HepG2 (cell line): ENCODE measurements around the gene EPB41L5. TPM values are rescaled to one million over a fixed set of nuclear protein-coding genes. Genes with fewer than 3 reads are reported as not detected.

ENCODE experiments used
- ATAC-seq: fragments of 200-7000 bp; cut with Tn5 transposase; 3 replicates; pipeline ENCODE4 v1.9.1; 2020; ENCODE audit warnings: mild to moderate bottlenecking, moderate library complexity
- BruUV-seq: library from RNA; stranded (reverse); fragments of 400-500 nt; replicated peaks from 2 replicates; lab custom pipeline; 2021; lab: Mats Ljungman, UMichigan
- CTCF ChIA-PET: fragments of 300-600 bp; formaldehyde crosslinking; extraction: SDS; loops from one replicate; lab custom pipeline; 2021; ENCODE audit warnings: low total read pairs, inconsistent platforms, low intra/inter-chr PET ratio; lab: Yijun Ruan, JAX
- POLR2A ChIA-PET: fragments of 350-600 bp; sonication (Branson Sonifier 250); formaldehyde crosslinking; loops from one replicate; lab custom pipeline; 2020; ENCODE audit warnings: antibody characterized with exemption, inconsistent platforms; lab: Yijun Ruan, JAX
- DNase-seq: peaks from one replicate; pipeline ENCODE4 v3.0.0-alpha.2; 2015; ENCODE audit warnings: low spot score
- FAIRE-seq: peaks from 3 replicates; lab custom pipeline; 2011; peaks lifted over from hg19 to GRCh38; lab: Jason Lieb, UNC
- H2AFZ ChIP-seq: one replicate; pipeline ENCODE4 v1.6.1; 2011; ENCODE audit warnings: low read length, inconsistent platforms
- H3K27ac ChIP-seq: fragments of 300-600 bp; 3 replicates; pipeline ENCODE4 v1.8.0; 2011; ENCODE audit warnings: mixed run types, mild to moderate bottlenecking, mixed read lengths, low read length, inconsistent platforms; ENCODE audit not compliant: insufficient read depth; ENCODE audit errors: extremely low read length
- H3K27me3 ChIP-seq, 2 experiments: fragments of 200-600 bp in 1 of 2; 2 replicates in 1 of 2; 3 replicates in 1 of 2; pipeline versions ENCODE4 v1.6.0 to v1.8.0; 2011; ENCODE audit warnings: low read length in 2 of 2, mild to moderate bottlenecking in 2 of 2, moderate library complexity in 2 of 2, inconsistent platforms in 1 of 2; ENCODE audit not compliant: insufficient read depth in 2 of 2, control insufficient read depth in 1 of 2
- H3K36me3 ChIP-seq, 2 experiments: fragments of 200-600 bp in 1 of 2; replicated peaks in 1 of 2; 2 replicates in 1 of 2; 3 replicates in 1 of 2; pipeline versions ENCODE4 v1.5.1 to v1.8.0; 2011; ENCODE audit warnings: low read length in 2 of 2, inconsistent platforms in 1 of 2; ENCODE audit not compliant: insufficient read depth in 2 of 2, control insufficient read depth in 1 of 2
- H3K4me1 ChIP-seq: 2 replicates; pipeline ENCODE4 v1.5.1; 2012; ENCODE audit warnings: low read length, inconsistent platforms; ENCODE audit not compliant: insufficient read depth
- H3K4me2 ChIP-seq: 2 replicates; pipeline ENCODE4 v1.6.0; 2011; ENCODE audit warnings: low read depth, low read length, inconsistent platforms
- H3K4me3 ChIP-seq, 3 experiments: fragments of 200-600 bp in 1 of 3; sonication (generic), shearing (Covaris generic) in 1 of 3; replicated peaks in 1 of 3; 2 replicates each; pipeline ENCODE4 v1.5.1; 2011 to 2016; ENCODE audit warnings: low read length in 3 of 3, inconsistent platforms in 2 of 3, low read depth in 2 of 3, mild to moderate bottlenecking in 2 of 3, control low read depth in 1 of 3, mixed read lengths in 1 of 3; ENCODE audit not compliant: insufficient read depth in 1 of 3
- H3K79me2 ChIP-seq: one replicate; pipeline ENCODE4 v1.6.1; 2011; ENCODE audit warnings: low read length, inconsistent platforms; ENCODE audit not compliant: insufficient read depth
- H3K9ac ChIP-seq: 2 replicates; pipeline ENCODE4 v1.6.0; 2011; ENCODE audit warnings: mild to moderate bottlenecking, low read depth, low read length, inconsistent platforms; ENCODE audit not compliant: insufficient read depth
- H3K9me3 ChIP-seq: 2 replicates; pipeline ENCODE4 v1.5.1; 2012; ENCODE audit warnings: mild to moderate bottlenecking, low read length
- H4K20me1 ChIP-seq: 2 replicates; pipeline ENCODE4 v1.6.0; 2011; ENCODE audit warnings: inconsistent platforms, mild to moderate bottlenecking, low read length, moderate library complexity; ENCODE audit not compliant: insufficient read depth
- DDIT3 ChIP-seq: sonication (generic); formaldehyde crosslinking; IDR thresholded peaks from 2 replicates; pipeline ENCODE4 v1.4.0; 2020; ENCODE audit warnings: mild to moderate bottlenecking, missing genetic modification reagents
- GATAD2A ChIP-seq: IDR thresholded peaks from 2 replicates; pipeline ENCODE4 v1.6.1; 2016
- GMEB1 ChIP-seq: sonication (generic); formaldehyde crosslinking; IDR thresholded peaks from 2 replicates; pipeline ENCODE4 v1.5.1; 2020; ENCODE audit warnings: missing genetic modification reagents, mild to moderate bottlenecking, borderline replicate concordance
- MXD1 ChIP-seq: sonication (generic); formaldehyde crosslinking; IDR thresholded peaks from 2 replicates; pipeline ENCODE4 v1.4.0; 2020; ENCODE audit warnings: mild to moderate bottlenecking, missing genetic modification reagents
- NFKB2 ChIP-seq: sonication (generic); formaldehyde crosslinking; IDR thresholded peaks from 2 replicates; pipeline ENCODE4 v1.4.0; 2020; ENCODE audit warnings: missing genetic modification reagents, borderline replicate concordance
- PRPF4 ChIP-seq: fragments of 200-400 bp; formaldehyde crosslinking; IDR thresholded peaks from 2 replicates; pipeline ENCODE4 v1.6.1; 2016; ENCODE audit warnings: low read length, low read depth; ENCODE audit not compliant: poor library complexity, severe bottlenecking
- SP2 ChIP-seq: sonication (generic); formaldehyde crosslinking; IDR thresholded peaks from 2 replicates; pipeline ENCODE4 v1.5.1; 2020; ENCODE audit warnings: mild to moderate bottlenecking, missing genetic modification reagents
- TP53 ChIP-seq: sonication (generic); formaldehyde crosslinking; conservative IDR thresholded peaks from 2 replicates; pipeline ENCODE4 v1.4.0; 2020; ENCODE audit warnings: missing genetic modification reagents
- YEATS2 ChIP-seq: sonication (generic); formaldehyde crosslinking; IDR thresholded peaks from 2 replicates; pipeline ENCODE4 v1.4.0; 2020; ENCODE audit warnings: missing genetic modification reagents, borderline replicate concordance
- ZKSCAN1 ChIP-seq: fragments of 150-350 bp; IDR thresholded peaks from 2 replicates; pipeline ENCODE4 v1.6.1; 2014; ENCODE audit warnings: low read length
- ZMAT3 ChIP-seq: sonication (generic); formaldehyde crosslinking; conservative IDR thresholded peaks from 2 replicates; pipeline ENCODE4 v1.7.0; 2021; ENCODE audit warnings: missing genetic modification reagents
- ZNF326 ChIP-seq: sonication (generic); formaldehyde crosslinking; IDR thresholded peaks from 2 replicates; pipeline ENCODE4 v1.4.0; 2020; ENCODE audit warnings: missing genetic modification reagents, borderline replicate concordance
- ZNF605 ChIP-seq: sonication (generic); formaldehyde crosslinking; IDR thresholded peaks from 2 replicates; pipeline ENCODE4 v1.8.0; 2022; ENCODE audit warnings: mild to moderate bottlenecking, missing genetic modification reagents
- ZSCAN9 ChIP-seq: IDR thresholded peaks from 2 replicates; pipeline ENCODE4 v1.6.1; 2016; ENCODE audit warnings: borderline replicate concordance
- WGBS: methylation state at CpG from one replicate; pipeline ENCODE4 v1.1.6; 2017; ENCODE audit warnings: low lambda C conversion rate; 5-methylcytosine and 5-hydroxymethylcytosine counted together
- in situ Hi-C: cut with HindIII; loops from 2 replicates; pipeline ENCODE4 v1.10.0; 2017; ENCODE audit warnings: low pct_unique_long_range_greater_than_20kb; ENCODE audit not compliant: extremely low pct_ligation_motif_present
- intact Hi-C: fragments of 100-400 bp; cut with micrococcal nuclease; formaldehyde crosslinking; loops from one replicate; pipeline ENCODE4 v1.10.0; 2022; ENCODE audit not compliant: unreplicated experiment
- polyA plus RNA-seq, 8 experiments: library from polyadenylated mRNA; depleted of rRNA in 3 of 8; stranded (reverse) in 7 of 8; unstranded in 1 of 8; fragments of >200 nt; fragmentation: Illumina TruSeq in 4 of 8; extraction: Trizol in 4 of 8; gene quantifications; 2 replicates each; pipeline versions ENCODE4 v1.2.1 to v1.2.3, GENCODE V29; 2011 to 2016; ENCODE audit warnings: low read depth in 4 of 8, missing spikeins in 1 of 8, mixed read lengths in 1 of 8; ENCODE audit not compliant: insufficient read depth in 1 of 8
- total RNA-seq, 5 experiments: library from RNA; depleted of rRNA; stranded (reverse); fragments of >200 nt; fragmentation: Illumina TruSeq; extraction: Trizol; gene quantifications; 2 replicates each; pipeline ENCODE4 v1.2.3, GENCODE V29; 2016; ENCODE audit warnings: low read depth in 1 of 5

The EPB41L5 gene
- total and polyA plus RNA-seq, 2 of the 13 experiments (the other 11 are each of a cell fraction or from before 2014, with no cell fraction given): 40.5 to 47.5 TPM

- Histone ChIP-seq H3K36me3 (peaks cover 0 to 13% of the 10 kb centered on the region in 2 experiments; a peak in 2 of 5 replicates), H3K27ac (no peak overlapping the region), H3K9ac (no peak overlapping the region), H3K79me2 (peaks cover 83% of the 10 kb centered on the region), H3K4me3 (no peak overlapping the region), H4K20me1 (peaks cover 13% of the 10 kb centered on the region; the same call in 1 of the 2 replicates), H2AFZ (no peak overlapping the region), H3K9me3 (no peaks in the 10 kb centered on the region; the same call in 1 of the 2 replicates), H3K27me3 (no peaks in the 10 kb centered on the region), H3K4me1 (peaks cover 10% of the 10 kb centered on the region), H3K4me2 (no peak overlapping the region)
- FAIRE-seq (no peak), ATAC-seq (no peak), DNase-seq (no peak)
- WGBS: 96% methylated on average over 5 of the region's 5 CpGs
- ChIA-PET CTCF (no interaction called here), POLR2A (no interaction called here)
- in situ Hi-C loops (no loop called here), intact Hi-C loops (no loop called here)
- TF ChIP-seq DDIT3: no peak
- TF ChIP-seq ZKSCAN1: peak; percentile 88
- no TSS peak for BruUV-seq
Measured at GRCh38 chr2:120028795-120029194, 15.9 kb downstream of the EPB41L5 start.

- WGBS: 96% methylated on average over 15 of the region's 15 CpGs
- Histone ChIP-seq H3K27ac (no peak overlapping the region), H3K79me2 (peaks cover 83% of the 10 kb centered on the region), H2AFZ (no peak overlapping the region), H3K4me2 (no peak overlapping the region), H3K4me1 (peaks cover 10% of the 10 kb centered on the region), H4K20me1 (peaks cover 16% of the 10 kb centered on the region), H3K27me3 (no peaks in the 10 kb centered on the region), H3K9ac (no peak overlapping the region), H3K36me3 (peaks cover 0 to 10% of the 10 kb centered on the region in 2 experiments; a peak in 2 of 5 replicates), H3K4me3 (no peak overlapping the region), H3K9me3 (no peaks in the 10 kb centered on the region)
- in situ Hi-C loops: no loop called here
- ChIA-PET POLR2A (interaction anchor here (1.0 kb wide), 1 partner anchor 17 kb away, joined by 3 read pairs; the partner anchor contains the start of gene EPB41L5), CTCF (no interaction called here)
- no TSS peak for BruUV-seq
- FAIRE-seq (no peak), ATAC-seq (no peak), DNase-seq (no peak)
- intact Hi-C loops: no loop called here
- no peak for TF ChIP-seq TP53 (CRISPR knock-in tag)
- TF ChIP-seq GATAD2A: no peak
- no peak for TF ChIP-seq SP2 (CRISPR knock-in tag)
- no peak for TF ChIP-seq PRPF4
- no peak for TF ChIP-seq ZMAT3 (CRISPR knock-in tag)
- TF ChIP-seq YEATS2 (CRISPR knock-in tag): no peak
- TF ChIP-seq NFKB2 (CRISPR knock-in tag): no peak
- no peak for TF ChIP-seq ZSCAN9 (CRISPR knock-in tag)
- no peak for TF ChIP-seq ZNF605 (CRISPR knock-in tag)
- no peak for TF ChIP-seq GMEB1 (CRISPR knock-in tag)
- TF ChIP-seq ZNF326 (CRISPR knock-in tag): no peak
- no peak for TF ChIP-seq MXD1 (CRISPR knock-in tag)
Measured at GRCh38 chr2:120029672-120030640, 17.1 kb downstream of the EPB41L5 start.
